NCI-H2107 treated with DMSO at 0.1 percent for 48 hours (cell line): ENCODE measurements around the gene UGT2B7.
"Not testable (repeated sequence)": the region's sequence is repeated elsewhere in the genome, so short reads cannot be mapped to it uniquely, and the experiment has no call there.

ENCODE experiments used
- DNase-seq: peaks from one replicate; lab custom pipeline; 2025; ENCODE audit not compliant: unreplicated experiment; lab: John Stamatoyannopoulos, UW

UGT2B7 gene

DNA sequence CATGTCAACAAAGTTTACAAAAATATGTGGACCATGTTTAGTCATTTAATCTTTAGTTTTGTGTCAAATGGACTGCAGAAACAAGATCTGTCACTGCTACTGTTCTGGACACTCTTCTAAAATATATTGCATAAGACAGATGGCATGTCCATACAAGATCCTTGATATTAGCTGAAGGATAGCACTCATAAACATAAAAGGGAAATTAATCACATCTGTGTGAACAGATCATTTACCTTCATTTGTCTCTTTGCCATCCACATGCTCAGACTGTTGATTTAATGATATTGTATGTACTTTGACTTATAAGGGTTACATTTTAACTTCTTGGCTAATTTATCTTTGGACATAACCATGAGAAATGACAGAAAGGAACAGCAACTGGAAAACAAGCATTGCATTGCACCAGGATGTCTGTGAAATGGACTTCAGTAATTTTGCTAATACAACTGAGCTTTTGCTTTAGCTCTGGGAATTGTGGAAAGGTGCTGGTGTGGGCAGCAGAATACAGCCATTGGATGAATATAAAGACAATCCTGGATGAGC lies at the start of gene UGT2B7:
TSS of gene UGT2B7 (plus strand) at position 364 of the 546 bp plus-strand sequence. CDS start at position 411, 47 bp downstream.
- DNase-seq: no peak

DNA sequence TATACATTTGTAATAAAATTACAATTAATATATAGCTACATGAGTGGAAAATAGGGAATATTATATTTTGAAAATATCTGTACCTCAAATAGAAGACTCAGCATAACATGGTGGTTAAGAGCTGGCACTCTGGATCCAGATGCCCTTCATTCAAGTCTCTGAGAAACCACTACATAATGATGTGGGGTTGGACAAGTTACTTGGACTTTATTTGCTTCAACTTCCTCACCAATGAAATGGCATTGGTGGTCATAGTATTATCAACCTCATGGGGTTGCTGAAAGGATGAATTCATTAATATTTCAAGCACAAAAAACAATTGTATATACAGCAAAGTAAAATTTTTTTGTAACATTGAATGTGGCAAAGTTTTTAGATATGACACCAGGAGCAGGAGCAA lies 46.4 kb upstream of the UGT2B7 start:
- no peak for DNase-seq

DNA sequence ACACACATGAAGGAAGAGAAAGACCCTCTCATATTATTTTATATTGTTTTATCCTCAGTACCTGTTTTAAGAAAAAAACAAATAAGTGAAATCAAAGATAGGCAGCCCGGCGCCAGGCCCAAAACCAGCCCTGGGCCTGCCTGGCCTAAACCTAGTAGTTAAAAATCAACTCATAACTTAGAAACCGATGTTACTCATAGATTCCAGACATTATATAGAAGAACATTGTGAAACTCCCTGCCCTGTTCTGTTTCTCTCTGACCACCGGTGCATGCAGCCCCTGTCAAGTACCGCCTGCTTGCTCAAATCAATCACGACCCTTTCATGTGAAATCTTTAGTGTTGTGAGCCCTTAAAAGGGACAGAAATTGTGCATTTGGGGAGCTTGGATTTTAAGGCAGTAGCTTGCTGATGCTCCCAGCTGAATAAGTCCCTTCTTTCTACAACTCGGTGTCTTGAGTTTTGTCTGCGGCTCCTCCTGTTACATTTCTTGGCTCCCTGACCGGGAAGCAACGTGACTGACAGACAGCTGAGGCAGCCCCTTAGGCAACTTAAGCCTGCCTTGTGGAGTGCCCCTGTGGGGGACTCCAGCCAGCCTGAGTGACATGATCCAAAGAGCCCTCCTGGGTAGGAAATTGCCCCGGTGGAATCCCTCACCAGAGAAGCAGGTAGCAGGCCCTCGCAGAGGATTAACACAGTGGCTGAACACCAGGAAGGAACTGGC lies 45.3 kb upstream of the UGT2B7 start:
- DNase-seq: not testable (repeated sequence)

DNA sequence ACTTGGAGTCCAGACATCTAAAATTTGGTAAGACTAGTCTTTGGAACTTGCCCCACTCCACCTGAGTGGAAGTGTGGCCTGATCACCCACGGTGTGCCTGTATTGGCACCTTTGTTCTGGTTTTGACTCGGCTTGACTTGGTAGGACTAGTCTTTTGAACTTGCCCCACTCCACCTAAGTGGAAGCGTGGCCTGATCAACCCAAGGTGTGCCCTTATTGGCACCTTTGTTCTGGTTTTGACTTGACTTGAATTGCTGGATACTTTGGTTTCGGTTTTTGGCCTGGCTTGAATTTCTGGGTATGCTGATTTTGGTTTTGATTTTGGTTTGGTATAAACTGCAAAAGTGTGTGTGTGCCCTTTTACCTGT lies 44.7 kb upstream of the UGT2B7 start:
- no peak for DNase-seq

DNA sequence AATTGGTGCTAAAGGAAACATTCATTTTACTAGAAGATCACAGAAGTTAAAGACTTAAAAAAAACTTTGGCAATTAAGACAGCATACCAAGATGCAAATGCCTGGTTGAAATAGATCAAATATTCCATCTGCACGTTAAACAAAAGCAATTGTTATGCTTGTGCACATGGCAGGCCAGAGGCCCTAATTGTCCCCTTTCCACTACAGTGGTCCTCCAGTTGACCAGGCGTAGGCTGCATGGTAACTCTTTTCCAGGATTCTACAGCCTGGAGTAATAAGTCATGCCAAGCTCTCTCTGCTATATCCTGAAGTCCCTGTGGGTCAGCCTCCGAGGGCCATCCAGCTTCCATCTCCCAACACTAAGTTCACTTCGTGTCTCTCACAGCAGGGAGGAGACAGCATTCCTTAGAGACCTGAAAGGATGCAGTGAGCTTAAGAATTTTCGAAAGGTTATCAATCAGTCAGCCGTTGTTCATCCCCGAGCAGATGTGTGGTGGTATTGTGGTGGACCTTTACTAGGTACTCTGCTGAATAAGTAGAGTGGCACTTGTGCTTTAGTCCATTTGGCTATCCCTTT lies 42.9 kb upstream of the UGT2B7 start:
- DNase-seq: not testable (repeated sequence)

DNA sequence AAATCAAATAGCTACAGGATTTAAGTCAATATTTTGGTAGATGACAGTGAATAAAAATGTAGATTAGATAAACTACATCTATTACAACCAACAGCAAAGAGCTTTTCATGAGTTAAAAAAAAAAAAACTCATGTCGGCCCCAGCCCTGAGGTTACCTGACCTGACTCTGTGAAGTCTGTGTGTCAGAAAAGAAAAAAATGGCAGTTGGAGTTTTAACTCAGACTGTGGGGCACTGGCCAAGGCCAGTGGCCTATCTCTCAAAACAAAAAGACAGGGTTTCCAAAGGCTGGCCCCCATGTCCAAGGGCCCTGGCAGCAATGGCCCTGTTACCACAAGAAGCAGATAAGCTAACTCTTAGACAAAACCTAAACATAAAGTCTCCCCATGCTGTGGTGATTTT lies 42.2 kb upstream of the UGT2B7 start:
- DNase-seq: not testable (repeated sequence)

DNA sequence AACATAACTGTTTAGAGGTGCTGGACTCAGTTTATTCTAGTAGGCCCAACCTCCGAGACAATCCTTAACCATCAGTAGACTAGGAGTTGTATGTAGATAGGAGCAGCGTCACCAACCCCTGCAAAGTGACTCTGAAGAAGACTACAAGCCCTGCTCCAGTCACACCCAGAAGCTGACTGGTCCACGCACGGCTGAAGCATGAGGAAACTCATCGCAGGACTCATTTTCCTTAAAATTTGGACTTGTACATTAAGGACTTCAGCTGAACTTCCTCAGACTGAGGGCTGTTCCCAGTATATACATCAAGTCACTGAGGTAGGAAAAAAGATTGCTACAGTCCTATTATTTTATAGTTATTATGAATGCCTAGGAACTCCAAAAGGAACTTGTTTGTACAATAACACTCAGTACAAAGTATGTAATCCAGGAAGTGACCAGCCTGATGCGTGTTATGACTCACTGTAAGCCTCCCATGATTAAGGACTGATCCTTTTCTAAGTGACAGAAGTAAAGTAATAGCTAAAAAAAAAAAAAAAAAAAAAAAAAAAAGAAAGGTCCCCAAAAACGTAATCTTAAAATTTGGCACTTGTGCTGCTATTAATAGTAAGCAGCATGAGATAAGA lies 41.6 kb upstream of the UGT2B7 start:
- DNase-seq: no peak

DNA sequence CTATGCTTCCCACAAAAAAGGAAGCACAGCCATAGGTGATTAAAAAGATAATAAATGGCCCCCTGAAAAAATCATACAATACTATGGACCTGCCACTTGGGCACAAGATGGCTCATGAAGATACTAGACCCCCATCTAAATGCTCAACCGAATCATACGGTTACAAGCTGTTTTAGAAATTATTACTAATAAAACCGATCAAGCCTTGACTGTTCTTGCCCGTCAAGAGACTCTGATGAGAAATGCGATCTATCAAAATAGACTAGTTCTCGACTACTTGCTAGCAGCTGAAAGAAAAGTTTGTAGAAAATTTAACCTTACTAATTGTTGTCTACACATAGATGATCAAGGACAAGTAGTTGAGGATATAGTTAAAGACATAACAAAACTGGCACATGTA lies 40.1 kb upstream of the UGT2B7 start:
- DNase-seq: no peak

DNA sequence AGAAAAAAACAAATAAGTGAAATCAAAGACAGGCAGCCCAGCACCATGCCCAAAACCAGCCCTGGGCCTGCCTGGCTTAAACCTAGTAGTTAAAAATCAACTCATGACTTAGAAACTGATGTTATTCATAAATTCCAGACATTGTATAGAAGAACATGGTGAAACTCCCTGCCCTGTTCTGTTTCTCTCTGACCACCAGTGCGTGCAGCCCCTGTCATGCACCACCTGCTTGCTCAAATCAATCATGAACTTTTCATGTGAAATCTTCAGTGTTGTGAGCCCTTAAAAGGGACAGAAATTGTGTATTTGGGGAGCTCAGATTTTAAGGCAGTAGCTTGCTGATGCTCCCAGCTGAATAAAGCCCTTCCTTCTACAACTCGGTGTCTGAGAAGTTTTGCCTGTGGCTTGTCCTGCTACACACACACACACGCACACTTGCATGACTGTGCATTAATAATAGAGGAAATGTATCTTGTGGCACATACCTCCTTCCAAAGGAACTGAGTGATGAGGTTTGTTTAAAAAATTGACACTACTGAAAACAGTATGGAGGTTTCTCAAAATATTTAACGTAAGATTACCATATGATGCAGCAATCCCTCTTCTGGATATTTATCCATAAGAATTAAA lies 39.2 kb upstream of the UGT2B7 start:
- DNase-seq: no peak

DNA sequence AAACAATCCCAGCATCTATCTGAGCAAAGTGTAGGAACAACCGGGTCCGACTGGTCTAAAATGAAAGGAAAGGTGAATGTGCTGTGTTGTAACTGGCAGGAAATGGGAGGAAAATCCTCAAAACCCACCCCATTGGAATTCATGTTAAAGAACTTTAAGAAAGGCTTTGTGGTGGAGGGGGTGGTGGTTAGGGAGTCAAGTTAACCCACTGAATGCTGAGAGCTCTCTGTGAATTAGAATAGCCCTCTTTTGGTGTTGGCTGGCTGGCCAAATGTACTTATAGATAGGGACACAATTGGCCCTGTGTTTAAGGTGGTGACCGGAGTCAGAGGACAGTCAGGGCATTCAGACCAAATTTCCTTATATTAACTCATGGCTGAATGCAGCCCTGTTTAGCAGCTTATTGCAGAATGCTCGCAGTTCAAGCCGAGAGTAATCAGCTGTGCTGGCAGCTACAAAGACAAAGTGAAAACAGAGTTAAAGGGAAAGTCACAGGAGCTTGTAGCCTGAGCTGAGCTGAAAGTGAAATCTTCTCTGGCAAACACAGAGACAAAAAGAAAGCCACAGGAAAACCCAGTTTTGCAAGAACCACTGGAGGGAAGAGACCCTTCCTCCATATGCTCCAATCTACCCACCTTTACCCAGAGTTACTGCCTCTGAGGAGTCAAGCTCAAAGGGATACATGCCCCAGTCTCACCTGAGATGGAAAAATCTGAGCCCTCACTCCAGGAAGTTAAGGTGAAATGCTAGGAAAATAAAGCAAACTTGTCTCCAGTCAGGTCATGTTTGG lies 38.5 kb upstream of the UGT2B7 start:
- DNase-seq: no peak

DNA sequence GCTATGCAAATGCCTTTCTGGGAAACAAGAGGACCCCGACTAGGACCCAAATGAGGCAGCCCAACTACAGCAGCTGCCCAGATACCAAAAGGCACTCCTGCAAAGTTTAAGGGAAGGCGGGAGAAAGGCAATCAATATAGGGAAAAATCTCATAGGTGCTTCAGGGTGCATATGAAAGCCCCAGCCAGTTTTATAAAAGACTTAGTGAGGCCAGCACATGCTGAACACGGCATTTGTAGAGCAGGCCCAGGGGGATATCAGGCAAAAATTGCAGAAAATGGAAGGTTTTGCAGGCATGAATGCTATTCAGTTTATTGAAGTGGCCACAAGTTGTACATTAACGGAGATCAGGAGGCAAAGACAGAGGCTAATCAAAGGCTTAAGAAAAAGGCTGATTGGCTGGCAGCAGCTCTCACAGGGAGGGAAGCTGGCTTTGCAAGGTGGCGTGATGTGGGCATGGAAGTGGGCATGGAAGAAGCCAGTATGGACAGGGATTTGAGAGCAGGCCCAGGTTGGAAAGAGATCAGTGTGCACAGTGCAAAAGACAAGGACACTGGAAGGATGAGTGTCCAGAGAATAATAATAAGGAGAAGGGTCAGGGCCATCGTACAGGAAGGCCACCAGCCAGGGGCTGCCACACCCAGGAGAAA lies 37.7 kb upstream of the UGT2B7 start:
- DNase-seq: no peak

DNA sequence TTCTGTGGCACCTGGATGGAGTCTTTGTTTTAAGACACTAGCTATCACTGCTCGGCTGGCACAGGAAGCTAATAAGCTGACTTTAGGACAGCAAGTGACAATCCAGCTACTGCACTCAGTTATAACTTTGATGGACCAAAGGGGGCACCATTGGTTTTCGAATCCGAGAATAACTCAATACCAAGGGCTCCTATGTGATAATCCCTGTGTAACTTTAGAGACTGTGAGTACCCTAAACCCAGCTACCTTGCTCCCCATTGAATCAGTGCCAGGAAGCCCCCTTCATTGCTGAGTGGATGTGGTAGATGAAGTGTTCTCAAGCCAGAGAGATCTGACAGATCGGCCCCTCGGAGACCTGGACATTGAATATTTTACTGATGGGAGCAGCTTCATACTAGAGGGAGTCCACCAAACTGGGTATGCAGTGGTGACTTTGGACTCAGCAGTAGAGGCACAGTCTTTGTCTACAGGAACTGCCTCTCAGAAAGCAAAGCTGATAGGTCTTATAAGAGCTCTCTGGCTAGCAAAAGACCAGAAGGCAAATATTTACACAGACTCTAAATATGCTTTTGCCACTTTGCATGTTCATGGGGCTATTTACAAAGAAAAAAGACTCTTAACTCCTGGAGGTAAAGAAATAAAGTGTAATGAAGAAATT lies 35.5 kb upstream of the UGT2B7 start:
- DNase-seq: no peak

DNA sequence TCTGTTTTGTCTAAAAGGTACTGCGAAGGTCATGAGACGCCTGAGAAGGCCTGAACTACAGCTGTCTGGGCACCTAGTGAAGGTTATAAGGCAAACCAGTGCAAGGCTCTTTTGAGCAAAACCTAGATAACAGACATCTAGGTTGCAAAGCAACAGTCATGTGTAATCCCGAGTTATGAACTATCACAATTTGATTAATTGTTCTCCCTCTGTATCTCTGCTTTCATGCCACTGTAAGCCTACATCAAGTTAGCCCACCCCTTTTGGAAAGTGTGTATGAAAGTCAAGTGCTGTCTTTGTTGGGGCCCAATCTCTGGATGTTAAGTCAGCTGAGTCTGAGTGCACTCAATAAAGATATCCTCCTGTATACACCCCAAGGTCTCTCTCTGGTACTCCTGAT lies 31.9 kb upstream of the UGT2B7 start:
- DNase-seq: no peak

DNA sequence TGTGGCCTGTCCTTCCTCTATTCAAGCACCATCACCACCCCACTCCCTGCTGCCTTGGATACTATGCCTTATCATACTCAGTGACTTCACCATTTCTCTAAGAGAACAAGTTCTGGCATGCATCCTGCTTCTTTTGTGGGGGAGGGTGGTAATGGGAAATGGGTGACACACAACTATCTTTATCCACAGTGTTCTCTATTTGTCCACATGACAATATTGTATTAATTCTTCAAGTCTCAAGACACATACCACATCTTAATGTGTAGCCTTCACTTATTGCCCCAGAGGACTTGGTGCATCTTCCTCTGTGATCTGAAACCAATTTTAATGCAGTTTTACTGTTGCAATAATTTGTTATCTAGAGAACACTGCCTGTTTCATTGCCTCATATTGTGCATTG lies 29.3 kb upstream of the UGT2B7 start:
- no peak for DNase-seq

DNA sequence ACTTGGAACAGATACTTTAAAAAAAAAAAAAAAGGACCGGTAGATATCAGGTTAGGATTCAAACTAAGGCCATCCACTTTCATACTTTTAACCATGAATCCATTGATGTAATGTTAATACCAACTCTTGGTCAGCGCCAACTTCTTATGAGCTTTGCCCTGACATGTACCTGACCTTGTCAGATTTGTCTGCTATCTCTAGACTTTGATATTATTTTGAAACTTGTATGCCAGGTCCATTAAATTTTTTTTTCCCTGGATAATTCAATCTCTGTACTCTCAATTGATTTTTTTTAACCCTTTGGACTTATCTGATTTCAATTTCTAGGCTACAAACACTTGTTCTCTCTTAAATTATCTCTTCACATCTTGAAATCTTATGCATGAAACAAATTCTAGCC lies 27.2 kb upstream of the UGT2B7 start:
- DNase-seq: no peak

DNA sequence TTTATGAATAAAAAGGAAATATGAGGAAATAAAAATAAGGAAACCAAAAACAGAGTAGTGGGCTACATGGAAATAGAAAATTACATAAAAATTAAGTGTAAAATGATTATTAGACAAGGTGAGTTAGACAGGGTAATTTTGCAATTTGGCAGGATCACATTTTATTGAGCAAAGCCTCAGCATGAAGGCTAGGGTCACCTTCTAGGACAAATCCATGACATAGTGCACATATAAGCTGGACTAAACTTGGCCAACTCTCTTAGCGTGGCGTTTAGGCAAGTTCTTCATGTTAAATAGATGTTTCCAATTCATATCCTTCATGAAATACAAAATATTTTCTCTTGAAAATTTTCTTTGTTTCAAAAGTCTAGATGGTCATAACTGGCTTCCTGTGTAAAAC lies 25.7 kb upstream of the UGT2B7 start:
- no peak for DNase-seq

DNA sequence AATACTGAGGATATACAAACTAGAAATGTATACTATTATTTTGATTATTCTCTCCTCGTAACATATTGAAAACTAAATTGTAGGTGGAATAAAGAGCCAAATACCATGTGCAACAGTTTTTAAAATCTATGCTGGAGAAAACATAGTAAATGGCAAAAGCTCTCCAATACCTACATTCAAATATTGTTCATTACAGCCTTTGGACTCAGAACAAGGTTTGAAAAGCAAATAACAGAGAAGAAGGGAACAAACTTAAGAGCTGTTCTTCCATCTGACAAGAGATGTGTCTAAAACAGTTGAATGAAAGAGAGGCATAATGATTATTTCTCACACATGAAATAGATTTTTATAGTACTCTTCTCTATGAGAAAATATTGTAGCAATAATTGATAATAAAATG lies 25.0 kb upstream of the UGT2B7 start:
- no peak for DNase-seq

DNA sequence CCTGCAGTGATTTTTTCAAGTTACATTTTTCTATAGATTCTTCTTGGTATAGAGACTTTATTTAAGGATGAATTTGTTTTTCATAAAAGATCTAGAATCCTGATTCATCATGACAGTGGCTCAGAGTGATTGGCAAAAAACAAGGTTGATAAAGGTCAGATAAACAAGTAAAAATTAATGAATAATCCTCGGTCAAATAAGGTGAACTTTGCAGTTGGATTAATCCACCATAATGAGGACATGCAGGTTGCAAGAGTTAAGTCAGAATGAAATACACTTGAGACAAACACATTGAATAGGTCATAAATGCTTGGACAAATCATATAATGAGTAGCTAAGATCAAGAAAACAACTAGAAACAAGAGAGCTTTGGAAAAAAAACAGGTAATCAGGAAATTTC lies 22.9 kb upstream of the UGT2B7 start:
- DNase-seq: no peak

DNA sequence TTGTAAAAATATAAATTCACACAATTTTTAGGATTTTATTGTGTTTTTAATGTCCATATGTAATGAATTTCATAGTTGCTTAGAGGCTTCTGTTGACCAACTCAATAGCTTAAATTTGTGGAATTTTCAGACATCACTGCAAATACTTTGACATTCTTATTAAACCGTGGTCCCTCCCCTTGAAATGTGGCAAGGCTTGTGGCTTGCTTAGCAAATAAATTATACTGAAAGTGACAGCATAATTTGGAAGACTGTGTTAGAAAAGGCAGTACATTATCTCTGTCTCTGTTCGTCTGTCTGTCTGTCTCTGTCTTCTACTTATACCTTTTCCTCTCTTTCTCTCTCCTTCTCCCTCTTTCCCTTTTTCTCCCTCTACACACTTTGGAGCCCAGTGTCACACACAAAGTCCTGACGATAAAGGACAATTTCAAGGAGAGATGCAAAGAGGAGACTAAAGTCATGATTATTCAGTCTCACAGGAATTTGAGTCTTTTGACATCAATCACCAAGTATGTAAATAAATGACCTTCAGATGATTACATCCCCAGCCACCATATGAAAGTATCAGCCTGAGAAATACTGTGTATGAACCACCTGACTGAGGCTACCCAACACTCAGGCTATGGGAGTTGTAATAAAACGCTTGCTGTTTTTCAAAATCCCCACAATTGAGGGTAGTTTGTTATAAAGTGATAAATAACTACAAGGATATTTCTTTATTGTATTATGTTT lies 21.0 kb upstream of the UGT2B7 start:
- no peak for DNase-seq
